Testis (tissue), 2 donors: Measurements from ENCODE around the gene KLF7.

Experiments
- POLR2A ChIP-seq: fragments of 450-650 bp; IDR thresholded peaks from one replicate; pipeline ENCODE4 v1.6.1; 2017; ENCODE audit warnings: antibody characterized with exemption, mild to moderate bottlenecking, moderate library complexity
- TF ChIP-seq, protein P1 (sequence below), 3 experiments: fragments of 450-650 bp in 2 of 3; fragments of 200-600 bp in 1 of 3; sonication (generic) in 1 of 3; IDR thresholded peaks; one replicate each; pipeline ENCODE4 v1.5.1; 2016 to 2019; ENCODE audit warnings: antibody characterized with exemption in 3 of 3, mild to moderate bottlenecking in 2 of 3, moderate library complexity in 1 of 3

DNA sequence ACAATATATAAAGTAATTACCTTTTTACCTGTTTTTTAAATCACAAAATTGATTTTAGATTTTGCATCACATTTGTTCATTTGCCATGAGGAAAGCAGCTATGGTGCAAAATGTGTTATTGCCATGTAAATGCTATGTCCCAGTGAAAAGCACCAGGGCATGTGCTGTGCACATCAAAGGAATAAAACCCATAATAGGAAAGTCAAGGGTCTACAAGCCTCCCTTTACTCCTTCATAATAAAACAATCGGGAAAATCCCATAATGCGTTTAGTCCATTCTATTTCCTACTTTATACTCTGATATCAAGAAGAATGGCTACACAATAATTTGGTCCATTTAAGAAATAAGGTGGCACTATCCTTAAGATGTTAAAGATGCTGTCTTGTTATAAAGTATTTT is 53.0 kb downstream of the KLF7 start:
- TF ChIP-seq, protein P1, sequence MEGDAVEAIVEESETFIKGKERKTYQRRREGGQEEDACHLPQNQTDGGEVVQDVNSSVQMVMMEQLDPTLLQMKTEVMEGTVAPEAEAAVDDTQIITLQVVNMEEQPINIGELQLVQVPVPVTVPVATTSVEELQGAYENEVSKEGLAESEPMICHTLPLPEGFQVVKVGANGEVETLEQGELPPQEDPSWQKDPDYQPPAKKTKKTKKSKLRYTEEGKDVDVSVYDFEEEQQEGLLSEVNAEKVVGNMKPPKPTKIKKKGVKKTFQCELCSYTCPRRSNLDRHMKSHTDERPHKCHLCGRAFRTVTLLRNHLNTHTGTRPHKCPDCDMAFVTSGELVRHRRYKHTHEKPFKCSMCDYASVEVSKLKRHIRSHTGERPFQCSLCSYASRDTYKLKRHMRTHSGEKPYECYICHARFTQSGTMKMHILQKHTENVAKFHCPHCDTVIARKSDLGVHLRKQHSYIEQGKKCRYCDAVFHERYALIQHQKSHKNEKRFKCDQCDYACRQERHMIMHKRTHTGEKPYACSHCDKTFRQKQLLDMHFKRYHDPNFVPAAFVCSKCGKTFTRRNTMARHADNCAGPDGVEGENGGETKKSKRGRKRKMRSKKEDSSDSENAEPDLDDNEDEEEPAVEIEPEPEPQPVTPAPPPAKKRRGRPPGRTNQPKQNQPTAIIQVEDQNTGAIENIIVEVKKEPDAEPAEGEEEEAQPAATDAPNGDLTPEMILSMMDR (IDR thresholded peaks at IDR 0.05) = no peak
- no peak for TF ChIP-seq POLR2A
